A204.1 (cell line): ENCODE measurements around the gene CNOT6.

Source experiments
- FAIRE-seq: peaks from 2 replicates; lab custom pipeline; 2012; peaks lifted over from hg19 to GRCh38; lab: Jason Lieb, UNC

Gene CNOT6

DNA sequence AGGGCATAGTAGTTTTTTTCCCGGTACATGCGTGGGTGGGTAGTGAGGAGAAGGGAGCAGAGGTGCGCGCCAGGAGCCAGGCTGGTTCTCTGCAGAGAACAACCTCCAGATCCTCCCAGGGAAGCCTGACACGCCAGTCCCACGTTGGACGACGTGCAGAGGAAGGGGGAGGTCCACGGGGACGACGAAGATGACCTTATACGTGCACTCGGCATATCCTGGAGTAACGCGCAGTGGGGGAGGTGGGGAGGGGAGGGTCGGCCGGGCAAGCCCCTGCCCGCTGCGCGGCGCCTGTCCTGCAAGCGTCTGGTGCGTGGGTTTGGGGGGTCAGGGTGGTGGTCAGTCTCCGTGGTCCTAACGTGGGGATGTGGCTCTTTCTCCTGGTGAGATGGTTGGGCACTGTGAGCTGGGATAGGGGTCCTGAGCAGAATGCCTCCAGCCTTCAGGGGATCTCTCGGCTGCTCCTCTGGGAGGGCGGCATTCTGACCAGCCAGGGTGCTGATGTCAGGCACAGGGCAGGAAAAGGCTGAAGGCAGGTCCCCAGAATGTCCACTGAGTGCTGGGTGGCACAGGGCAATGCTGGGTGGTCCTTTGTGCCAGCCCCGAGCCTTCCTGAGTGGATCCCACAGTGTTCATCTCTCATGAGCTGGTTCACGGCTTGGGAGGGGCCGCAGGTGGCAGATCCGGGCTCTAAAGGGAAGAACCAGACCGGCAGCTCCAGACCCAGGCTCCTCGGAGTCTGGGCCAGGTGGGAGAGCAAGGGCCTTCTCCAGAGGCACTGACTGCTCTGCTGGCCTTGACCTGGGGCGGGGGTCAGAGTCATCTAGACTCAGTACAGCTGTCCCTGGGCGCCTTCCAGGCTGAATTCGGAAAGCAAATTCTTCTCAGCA lies 107.7 kb downstream of the CNOT6 start:
- FAIRE-seq: no peak

DNA sequence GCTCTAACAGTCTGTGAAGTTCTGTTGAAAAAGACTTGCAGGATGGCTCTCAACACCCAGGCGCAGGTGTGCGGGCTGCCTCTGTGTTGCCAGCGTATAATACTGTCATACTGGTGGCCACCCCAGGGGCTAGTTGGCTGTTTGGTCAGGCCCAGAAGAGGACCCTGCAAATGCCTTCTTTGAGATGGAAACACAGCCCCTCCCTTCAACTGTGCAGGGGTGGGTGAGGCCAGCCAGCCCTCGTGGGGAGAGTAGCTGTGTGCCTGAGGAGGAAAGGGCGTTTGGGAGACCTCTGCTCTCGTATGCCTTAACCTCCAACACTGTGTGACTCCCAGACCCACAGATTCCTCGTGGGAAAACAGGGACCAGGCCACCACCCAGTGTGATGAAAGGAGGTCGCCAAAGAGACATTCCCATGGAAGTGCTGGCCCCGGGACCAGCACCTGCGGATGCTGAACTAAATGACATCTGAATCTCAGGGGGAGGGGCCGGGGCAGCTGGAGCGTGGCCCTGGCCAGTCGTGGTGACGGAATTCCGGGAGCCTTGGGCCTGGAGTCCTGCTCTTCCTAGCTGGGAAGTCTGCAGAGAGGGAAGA lies 108.4 kb downstream of the CNOT6 start:
- no peak for FAIRE-seq

DNA sequence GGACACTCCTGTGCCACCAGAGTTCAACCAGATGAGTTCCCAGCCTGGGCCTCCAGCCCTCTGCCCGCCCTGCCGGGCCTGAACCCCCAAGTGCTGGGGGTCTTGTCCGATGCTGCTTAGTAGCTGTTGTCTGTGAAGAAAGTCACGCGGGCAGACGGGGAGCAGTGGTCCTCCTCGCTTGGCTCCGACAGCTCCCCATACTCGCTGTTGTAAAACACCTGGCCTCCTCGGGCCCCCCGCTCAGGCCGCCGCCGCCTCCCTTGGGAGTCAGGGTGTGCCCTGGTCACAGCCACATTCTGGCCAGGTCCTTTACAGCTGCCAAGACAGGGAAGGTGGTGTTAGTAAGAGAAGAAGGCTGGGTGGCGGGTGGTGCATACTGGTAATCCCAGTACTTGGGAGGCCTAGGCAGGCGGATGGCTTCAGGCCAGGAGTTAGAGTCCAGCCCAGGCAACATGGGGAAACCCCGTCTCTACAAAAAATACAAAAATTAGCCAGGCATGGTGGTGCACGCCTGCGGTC lies 109.0 kb downstream of the CNOT6 start:
- no peak for FAIRE-seq

DNA sequence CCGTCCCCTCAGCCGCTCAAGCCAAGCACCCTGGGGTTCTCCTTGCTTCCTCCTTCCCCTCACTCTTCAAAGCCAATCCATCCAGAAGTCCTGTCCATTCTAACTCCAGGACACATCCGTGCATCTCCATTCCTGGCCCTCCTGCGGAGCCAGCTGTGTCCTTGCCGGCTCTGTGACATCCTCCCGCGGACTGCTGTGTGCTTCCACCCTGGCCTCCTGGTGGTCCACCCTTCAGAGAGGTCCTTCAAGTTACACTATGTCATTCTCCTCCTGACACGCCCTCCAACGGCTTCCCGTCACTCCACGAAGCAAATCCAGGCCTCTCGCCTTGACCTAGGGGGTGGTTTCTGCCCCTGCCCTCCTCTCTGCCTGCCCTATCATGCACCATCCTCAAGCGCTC lies 110.1 kb downstream of the CNOT6 start:
- no peak for FAIRE-seq

DNA sequence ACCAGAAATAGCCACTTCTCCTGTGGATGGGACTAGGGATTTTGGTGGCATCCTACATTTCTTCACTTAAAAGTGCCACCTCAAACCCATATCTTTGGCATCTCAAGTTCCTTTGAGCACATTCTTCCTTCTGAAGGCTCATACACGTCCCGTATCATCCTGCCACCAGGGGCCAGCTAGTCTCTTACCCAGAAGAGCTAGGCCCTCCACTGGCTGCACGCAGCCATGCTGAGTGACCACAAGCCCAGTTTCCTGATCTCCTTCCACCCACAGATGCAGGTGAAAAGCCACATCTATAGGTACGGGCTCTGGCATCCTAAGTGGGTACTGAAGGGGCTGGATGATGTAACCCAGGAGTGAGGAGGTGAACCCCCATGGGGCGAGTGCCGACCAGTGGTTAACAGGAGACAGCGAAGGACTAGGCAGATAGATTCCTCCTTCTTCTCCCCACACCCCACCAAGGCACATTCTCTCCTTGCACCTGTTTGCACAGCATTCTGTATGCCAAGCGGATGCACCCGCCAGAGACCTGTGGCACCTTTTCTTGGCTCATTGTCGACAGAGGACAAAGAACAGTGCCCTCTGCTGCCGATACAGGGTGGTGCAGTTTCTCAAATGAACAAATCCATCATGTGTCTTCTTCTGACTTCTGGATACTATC lies 111.5 kb downstream of the CNOT6 start:
- FAIRE-seq: no peak

DNA sequence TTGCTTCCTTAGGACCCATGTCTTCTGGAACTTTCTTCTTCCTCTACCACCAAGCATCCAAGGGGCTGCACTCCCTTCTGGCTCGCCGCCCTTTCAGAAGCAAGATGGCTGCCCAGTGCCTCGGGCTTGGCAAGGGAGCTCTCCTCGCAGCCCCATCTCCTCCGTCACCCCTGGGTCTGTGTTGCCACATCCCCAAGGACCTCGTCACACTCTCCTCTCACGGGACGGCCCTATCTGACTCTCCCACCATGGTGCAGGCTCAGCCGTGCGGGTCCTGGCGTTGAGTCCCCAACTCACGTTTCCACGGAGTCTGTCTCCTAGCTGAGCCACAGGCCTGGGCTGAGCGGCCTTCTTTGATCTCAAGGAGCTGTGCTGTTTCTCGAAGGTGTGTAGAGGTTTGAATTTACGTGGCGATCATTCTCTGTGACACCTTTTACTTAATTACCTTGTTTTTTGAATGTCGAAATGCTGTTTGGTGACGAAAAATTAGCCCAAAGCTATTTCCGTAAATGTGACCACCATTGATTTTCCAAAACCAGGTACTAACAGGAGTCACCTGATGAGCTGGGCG lies 112.1 kb downstream of the CNOT6 start:
- no peak for FAIRE-seq

DNA sequence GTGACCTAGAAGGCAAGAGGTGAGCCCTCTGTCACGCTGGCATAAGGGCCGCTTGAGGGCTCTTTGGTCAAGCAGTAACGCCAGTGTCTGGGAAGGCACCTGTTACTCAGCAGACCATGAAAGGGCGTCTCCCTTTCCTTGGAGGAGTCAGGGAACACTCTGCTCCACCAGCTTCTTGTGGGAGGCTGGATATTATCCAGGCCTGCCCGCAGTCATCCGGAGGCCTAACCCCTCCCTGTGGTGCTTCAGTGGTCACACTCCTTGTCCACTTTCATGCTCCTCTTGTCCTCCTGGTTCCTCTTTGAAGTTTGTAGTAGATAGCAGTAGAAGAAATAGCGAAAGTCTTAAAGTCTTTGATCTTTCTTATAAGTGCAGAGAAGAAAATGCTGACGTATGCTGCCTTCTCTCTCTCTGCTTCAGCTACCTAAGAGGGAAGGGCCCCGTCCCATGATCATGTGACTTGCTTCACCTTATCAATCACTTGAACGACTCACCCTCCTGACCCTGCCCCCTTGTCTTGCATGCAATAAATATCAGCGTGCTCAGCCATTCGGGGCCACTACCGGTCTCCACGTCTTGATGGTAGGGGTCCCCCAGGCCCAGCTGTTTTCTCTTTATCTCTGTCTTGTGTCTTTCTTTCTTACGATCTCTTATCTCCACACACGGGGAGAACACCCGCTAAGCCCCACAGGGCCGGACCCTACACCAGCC lies 113.8 kb downstream of the CNOT6 start:
- no peak for FAIRE-seq

DNA sequence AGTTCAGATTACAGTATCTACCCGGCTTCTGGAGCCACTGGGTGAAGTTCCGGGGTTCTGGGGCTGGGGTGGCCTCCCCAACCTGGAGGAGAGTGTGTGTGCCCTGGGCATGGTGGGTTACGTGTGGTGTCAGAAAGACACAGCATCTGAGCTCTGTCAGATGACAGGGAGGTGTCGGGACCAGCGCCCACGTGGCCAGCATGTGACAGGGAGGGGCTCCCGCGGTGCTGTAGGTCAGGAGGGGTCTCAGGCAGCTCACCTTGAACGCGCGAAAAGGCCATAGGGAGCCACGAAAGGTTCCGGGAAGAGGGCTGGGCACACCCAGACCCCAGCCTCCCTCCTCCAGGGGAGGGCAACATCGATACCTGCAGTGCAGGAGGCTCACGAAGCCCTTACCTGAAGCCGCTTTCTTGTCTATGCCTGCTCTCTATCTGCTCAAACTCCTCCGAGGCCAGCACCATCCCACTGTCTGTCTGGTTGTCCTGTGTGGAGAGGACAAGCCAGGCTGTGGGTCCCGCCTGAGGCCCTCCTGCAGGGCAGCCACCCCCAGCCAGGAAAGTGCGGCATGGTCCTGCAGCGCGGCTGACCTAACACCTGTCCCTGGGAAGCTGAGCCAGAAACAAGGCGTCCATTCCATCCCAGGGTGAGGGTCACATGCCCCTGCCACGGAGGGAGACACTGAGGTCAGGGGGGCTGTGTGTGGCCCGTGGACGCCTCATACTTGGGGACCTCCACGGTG lies 114.6 kb downstream of the CNOT6 start:
- no peak for FAIRE-seq

DNA sequence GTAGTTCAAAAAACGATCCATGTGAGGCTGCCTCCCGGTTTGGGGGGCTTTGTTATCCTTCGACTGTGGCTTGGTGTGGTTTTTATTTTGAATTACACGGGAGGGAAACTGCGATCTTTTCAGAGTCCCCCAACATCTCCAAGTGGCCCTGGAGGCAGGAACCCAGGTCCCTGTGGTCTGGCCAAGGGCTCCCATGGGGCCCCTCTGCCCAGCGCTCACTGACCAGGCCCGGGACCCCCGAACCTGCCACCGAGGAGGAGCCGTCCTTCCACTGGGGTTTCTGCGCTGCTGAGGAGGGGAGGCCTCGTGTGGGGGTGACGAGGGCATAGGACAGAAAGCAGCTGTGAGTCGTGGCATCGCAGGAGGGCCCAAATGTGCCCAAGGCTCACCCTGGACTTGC lies 115.2 kb downstream of the CNOT6 start:
- FAIRE-seq: no peak

DNA sequence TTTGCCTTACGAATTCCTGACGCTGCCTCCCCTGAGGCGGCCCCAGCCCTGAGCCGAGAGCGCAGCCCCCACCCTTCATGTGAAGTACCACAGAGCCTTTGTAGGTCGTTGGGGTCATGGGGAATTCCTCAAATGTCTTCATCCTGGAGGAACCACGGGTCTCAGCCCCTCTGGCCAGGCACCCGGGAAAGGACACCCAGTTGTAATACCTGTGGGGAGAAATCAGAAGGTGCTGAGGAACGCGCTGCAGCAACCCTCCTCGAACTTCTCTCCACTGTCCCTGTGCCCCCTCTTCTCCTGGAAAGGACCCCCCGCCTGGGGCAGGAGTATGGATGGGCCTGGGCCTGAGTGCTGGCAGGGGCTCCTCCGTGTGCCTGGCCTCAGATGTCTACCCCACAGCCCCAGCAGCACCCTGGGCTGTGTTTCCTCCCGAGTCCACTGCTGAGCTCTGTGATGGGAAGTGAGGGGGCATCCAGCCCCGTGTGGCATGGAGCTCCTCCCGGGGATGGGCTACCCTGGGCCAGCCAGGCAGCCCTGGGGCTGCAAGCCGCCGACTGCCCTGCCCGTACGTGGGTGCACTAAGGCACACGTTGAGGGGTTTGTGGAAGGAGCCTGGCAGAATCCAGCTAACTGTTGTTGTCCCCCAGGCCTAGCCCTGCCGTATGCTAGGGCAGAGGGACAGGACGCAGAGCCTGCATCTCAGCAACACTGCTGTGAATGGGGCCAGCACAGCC lies 115.8 kb downstream of the CNOT6 start:
- no peak for FAIRE-seq

DNA sequence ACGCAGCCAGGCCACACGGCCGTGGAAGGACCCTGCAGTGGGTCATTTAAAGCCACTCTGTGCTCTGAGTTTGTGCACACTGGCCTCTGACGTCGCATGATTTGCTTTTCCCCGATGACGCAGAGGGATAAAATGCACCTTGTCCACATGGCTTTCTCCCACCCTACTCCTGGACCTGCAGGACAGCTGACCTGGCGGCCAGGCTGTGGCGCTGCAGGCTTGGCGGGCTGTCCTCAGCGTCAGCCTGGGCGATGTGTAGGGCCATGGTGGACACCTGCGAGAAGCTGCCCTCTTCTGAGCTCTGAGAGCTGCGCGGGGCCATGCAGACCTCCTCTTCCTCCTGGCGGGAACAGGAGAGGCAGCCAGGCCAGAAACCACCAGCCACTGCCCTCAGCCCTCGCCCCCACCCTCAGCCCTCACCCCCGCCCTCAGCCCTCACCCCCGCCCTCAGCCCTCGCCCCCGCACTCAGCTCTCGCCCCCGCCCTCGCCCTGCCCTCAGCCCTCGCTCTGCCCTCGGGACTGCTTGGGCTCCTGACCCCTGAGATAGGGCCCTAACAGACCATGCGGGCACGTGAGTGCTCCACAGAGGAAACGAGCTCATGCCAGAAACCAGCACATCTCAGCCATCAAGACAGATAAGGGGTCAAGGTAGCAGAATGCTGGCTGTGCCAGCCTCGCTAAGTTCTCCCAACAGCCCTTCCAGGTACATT lies 117.1 kb downstream of the CNOT6 start:
- FAIRE-seq: no peak

DNA sequence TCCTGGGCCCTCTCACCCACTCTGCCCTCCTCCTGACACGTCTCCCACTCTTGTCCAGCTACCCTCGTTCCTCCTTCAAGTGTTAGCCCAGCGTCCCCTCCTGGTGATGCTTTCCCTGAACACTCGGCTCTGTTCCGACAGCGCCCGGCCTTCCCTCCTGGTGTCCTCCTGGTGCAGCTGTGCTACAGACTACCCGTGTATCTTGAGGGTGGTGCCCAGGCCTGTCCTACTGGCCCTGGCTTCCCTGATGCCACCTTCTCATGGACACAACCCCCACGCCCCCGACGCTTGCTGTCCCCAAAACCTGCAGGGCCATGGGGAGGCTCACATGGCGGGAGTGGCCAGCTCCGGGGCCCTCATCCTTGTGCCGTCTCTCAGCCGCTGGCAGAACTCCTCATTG lies 118.5 kb downstream of the CNOT6 start:
- no peak for FAIRE-seq

DNA sequence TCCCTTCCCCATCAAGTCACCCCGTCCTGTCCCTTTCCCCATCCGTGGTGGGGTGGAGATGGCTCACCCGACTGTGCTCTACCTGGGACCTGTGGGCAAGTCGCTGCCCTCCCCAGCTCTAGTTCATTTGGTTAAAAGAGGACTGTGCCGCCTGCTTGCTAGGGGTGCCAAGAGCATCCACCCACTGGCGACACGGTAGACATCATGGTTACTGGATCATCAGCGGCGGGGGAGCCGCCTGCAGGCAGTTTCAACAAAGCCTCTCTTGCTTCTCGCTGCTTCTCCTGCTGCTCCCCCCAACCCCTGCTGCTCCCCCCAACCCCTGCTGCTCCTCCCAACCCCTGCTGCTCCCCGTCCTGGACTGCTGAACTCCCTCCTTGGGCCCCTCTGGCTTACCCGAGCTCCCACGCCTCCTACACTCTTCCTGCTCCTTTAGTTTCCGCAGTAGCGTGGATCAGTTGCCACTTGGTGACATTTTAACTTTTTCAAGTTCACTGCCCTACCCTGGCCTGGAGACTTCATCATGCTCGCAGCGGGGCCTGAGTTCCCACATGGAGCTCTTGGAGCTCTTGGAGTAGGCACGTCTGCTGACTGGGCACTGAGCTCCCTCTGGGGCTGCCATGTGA lies 119.1 kb downstream of the CNOT6 start:
- no peak for FAIRE-seq

DNA sequence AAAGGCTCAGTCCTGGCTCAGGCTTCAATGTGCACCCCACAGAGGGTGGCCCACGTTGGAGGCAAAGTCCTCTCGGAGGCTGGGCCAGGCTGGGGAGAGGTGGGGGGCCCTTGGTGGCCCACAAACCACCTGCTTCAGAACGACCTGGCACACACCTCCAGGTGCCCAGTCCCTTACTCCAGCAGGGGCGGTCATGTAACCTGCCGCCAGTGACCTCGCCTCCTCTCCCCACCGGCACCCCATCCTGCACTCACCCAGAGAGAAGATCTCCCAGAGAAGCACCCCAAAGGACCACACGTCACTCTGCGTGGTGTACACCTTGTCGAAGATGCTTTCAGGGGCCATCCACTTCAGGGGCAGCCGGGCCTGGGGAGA lies 119.6 kb downstream of the CNOT6 start:
- no peak for FAIRE-seq

DNA sequence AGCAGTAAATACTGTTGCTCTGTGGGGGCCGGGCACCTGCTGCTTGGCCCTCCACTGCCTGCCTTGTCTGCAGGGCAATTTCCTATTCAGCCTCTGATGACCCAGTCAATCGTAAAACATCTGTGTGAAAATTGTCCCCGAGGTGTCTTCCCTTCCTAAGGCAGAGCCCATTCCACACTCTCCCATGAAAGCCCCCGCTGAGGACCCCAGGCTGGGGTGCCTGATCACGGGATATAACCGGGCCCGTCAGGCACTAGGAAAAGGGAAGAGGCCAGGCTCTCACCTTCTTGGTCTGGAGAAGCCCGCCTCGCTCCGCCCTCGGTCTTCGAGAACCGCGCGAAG lies 124.3 kb downstream of the CNOT6 start:
- FAIRE-seq: no peak

DNA sequence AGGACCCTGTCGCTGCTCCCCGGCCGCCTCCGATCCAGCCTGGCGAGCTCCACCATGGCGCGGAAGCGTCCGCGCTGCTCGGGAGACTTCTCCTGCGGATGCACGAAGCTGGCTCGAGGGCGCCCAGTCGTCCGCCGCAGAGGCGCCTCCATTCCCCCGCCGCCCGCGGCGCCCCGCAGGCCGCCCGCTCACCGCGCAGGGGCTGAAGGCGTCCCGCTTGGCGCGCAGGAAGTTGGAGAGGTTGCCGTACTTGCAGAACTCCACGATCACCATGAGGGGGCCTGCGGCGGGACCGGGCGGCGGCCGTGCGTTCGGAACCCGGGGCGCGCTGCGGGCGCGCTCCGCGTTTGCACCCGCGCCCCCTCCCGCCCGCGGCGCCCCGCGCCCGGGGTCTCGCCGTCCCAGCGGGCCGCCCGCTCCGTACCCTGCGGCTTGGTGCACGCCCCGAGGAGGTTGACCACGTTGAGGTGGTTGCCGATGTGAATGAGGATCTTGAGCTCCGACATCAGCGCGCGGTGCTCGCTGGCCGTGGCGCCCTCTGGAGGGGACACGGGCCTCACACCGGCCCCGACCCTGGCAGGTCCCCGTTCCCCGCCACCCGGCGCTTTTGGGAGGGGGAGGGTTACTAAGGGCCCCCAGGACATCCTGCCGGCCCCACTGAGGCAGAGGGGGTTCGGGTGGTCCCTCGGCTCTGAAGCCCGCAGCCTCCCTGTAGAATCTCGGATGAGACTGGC lies 124.8 kb downstream of the CNOT6 start:
- no peak for FAIRE-seq

DNA sequence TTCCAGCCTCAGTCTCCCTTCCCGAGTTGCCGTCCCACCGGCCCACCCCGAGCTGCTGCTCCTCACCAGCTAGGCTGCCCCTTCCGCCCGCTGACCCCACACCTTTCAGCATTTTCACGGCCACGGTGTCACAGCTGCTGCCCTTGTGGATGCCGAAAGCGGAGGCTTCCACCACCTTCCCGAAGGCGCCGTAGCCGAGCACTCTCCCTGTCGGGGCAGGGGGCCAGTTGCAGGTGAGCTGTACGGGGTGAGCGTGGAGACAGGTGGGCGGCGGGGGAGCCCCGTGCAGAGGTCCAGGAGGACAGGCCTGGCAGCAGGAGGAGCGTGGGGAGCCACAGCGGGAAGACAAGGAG lies 125.4 kb downstream of the CNOT6 start:
- FAIRE-seq: no peak

DNA sequence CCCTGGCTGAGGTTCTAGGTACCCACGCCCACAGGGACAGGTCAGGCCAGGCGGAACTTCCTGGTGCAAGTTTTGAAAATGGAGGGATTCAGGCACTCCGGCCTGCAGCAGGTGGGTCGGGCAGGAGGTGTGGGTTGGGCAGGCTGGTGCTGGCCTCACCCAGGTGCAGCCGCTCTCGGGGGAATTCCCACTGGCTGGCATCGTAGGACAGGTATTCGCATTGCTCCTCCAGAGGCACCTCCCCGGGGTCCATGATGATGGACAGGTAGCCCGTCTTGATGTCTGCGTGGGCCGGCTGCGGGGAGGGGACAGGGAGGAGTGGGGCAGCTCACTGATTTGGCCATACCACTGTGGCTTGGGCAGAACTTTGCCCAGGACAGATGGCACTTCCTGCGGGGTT lies 125.8 kb downstream of the CNOT6 start:
- FAIRE-seq: no peak

DNA sequence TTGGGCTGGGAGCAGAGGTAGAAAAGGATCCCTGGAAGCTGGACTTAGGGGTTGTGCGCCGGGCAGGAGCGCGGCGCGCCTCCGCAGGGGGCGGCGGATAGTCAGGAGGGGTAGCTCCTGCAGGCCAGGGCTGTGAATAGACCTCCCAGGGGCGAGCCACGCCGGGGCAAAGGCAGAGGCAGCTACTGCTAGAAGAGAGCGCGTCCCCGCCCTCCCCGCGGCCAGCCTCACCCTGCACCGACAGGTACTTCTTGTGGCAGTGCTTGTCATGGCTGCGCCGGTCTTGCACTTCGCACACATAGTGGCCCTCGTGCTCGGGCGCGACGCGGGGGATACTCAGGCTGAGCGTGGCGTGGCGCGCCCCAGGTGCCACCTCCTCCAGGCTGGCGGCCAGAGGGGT lies 127.1 kb downstream of the CNOT6 start:
- no peak for FAIRE-seq
